Measurements from ENCODE around the gene GINS2.

GINS2 gene

GRCh38 chr16:85665373-85665740 is 23.4 kb downstream of the GINS2 start:
- DNase-seq, result no peak

DNA sequence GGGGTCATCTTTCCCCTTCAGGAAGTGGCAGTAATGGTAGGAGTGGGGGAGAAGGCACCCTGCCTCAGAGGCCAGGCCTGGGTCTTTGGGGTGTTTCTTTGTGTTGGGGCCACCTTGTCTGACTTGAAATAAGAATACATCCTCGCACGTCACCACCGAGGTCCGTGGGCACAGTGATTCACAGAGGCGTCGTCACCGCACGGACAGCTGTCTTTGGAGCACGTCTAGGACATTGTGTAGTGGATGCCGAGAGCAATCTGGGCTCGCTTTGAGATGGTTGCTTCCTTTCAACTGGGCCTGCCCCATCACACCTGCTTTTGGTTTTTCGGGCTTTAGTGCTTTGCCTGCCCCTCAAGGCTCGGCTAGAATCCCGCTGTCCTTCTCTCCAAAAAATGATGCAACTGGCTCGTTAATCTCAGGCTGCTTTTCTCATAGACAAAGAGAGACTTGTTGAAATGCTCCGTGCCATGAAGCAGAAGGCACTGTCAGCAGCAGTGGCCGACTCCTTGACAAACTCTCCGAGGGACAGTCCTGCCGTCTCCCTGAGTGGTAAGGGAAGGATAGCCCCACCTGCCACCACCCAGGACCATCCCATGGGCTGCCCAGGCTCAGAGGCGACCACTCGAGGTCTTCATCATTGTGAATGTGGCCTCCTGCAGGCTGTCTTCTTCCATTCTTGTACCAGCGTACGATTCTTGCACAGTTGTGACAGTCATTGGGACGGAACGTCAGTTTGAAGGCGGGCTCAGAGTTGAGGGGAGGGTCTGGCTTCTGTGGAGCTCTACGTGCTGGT is 24.0 kb downstream of the GINS2 start:
- no peak for DNase-seq

- DNase-seq, result no peak
These were observed 24.8 kb downstream of the GINS2 start for GRCh38 chr16:85663891-85664321.

DNA sequence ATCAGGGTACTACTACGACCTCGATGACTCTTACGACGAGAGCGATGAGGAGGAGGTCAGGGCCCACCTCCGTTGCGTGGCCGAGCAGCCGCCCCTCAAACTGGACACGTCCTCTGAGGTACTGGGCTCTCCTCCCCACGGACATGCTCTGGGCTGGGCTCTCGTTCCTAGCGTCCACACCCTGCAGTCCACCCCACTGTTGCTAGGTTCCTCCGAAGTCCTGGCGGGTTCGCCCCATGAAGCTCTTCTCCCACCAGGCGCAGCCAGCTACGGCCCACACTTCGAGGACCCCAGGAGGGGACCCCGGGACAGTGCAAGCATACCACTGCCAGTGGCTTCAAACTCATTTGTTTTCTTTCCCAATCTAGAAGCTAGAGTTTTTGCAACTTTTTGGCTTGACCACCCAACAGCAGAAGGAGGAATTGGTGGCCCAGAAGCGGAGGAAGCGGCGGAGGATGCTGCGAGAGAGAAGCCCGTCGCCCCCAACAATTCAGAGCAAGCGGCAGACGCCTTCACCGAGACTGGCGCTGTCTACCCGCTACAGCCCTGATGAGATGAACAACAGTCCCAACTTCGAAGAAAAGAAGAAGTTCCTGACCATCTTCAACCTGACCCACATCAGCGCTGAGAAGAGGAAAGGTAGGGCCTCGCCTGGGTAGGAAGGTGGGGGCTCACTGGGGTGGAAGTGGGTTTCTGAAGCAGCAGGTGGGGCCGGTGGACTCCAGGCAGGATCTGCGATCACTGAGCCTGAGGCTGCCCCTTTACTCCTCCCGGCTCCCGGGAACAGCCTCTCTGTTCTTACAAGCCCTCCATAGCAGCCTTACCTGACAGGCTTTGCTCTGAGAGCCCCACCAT is 25.6 kb downstream of the GINS2 start:
- no peak for DNase-seq

- no peak for DNase-seq
These were observed 26.3 kb downstream of the GINS2 start for GRCh38 chr16:85662482-85662812.

GRCh38 chr16:85661740-85662481 is 26.8 kb downstream of the GINS2 start:
- DNase-seq, result no peak

DNA sequence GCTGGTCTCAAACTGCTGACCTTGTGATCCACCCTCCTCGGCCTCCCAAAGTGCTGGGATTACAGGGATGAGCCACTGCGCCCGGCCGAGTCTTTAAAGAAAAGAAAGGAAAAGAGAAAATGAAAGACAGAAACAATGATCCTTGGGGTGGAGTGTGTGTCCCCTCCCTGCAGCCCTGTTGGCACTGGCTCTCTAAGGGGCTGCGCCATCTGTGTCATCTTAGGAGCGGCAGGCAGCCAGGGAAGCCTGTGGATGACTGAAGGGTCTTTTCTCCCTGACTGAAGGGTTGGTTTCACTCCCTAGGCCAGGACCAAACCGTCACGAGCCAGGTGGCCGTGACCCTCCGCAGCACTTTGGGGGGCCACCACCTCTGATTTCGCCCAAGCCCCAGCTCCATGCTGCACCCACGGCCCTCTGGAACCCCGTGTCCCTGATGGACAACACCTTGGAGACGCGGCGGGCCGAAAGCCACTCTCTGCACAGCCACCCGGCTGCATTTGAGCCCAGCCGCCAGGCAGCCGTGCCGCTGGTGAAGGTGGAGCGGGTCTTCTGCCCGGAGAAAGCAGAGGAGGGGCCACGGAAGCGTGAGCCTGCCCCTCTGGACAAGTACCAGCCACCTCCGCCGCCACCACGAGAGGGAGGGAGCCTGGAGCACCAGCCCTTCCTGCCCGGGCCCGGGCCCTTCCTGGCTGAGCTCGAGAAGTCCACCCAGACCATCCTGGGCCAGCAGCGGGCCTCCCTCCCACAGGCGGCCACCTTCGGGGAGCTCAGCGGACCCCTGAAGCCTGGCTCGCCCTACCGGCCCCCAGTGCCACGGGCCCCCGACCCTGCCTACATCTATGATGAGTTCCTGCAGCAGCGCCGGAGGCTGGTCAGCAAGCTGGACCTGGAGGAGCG is 27.7 kb downstream of the GINS2 start:
- no peak for DNase-seq

DNA sequence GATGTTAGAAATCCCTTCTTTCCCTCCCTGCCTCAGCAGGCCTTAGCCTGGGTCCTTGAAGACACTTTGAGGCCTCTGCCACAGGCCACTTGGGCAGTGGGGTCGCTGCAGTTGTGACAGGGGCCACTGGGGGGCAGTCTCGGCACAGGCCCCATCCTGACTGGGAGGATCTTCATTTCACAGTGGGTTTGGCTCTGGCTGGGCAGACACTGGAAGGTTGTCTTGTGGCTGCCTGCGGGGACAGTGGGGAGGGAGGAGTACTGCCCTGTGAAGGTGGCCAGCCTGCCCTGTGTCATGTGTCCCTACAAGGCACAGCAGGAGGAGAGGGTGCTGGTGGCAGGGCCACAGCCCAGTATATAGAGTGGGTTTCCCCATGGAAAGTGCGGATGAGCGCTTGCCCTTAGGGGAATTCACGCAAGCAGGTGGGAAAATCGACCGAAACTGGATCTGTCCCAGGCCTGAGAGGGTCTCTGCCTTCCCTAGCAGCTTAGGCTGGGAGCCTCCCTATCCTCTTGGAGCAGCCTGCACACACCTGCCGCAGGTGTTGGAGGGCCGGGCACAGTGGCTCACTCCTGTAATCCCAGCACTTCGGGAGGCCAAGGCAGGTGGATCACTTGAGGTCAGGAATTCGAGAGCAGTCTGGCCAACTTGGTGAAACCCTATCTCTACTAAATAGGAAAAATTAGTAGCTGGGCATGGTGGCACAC is 28.8 kb downstream of the GINS2 start:
- no peak for DNase-seq

DNA sequence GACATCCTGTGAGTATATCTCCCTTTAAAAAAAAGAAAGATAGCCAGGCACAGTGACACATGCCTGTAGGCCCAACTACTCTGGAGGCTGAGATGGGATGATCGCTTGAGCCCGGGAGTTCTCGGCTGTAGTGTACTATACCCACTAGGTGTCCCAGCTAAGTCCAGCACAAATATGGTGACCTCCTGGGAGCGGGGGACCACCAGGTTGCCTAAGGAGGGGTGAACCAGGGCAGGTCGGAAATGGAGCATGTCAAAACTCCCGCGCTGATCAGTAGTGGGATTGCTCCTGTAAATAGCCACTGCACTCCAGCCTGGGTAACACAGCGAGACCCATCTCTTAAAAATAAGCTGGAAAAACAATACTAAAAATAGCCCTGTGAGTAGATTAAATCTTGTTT is 29.4 kb downstream of the GINS2 start:
- no peak for DNase-seq

DNA sequence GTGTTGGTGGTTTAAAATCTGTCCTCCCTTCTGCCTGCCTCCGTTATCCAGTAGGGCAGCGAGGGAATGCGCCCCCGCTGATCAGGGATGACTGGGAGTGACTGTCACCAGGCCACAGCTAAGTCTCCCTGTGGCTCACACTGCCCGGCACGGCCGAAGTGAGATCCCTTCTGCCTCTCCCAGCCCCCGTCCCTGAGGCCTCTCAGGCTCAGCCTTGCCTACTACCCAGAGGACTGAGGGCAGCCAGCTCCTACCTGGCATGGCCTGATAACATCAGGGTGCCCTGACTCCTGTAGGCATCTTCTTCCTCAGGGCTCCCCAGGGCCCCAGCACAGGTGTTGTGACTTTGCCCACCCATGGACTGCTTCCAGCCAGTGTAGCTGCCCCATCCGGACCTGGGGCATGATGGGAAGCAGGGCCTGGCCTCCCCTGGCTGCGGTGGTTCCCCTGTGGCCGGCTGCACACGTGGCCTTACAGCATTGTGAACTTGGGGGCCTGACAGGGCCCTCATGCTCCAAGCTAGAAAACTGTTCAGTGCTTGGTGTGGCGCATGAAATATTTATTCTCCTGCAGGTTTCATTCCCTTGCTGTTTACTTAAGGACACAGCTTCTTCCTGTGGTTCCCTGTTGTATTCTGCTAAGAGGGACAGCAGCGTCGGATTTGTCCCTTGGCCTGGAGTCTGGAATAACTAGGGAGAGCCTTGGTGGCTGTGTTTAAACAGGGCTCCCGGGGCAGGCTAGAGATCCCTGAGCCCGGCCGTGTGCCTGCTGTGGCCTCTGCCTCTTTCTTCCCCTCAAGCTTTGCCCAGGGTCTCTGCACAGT is 30.0 kb downstream of the GINS2 start:
- no peak for DNase-seq

- no peak for DNase-seq
These were observed 30.8 kb downstream of the GINS2 start for GRCh38 chr16:85657996-85658395.

DNA sequence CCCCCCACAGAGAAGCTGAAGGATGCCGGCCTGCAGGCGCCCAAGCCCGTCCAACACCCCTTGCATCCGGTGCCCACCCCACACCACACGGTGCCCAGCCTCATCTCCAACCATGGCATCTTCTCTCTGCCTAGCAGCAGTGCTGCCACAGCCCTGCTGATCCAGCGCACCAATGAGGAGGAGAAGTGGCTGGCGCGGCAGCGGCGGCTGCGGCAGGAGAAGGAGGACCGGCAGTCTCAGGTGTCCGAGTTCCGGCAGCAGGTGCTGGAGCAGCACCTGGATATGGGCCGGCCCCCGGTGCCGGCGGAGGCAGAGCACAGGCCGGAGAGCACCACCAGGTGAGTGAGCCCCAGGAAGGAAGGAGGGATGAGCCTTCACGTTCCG is 31.5 kb downstream of the GINS2 start:
- DNase-seq, result no peak

GRCh38 chr16:85656351-85657266 is 32.1 kb downstream of the GINS2 start:
- no peak for DNase-seq

DNA sequence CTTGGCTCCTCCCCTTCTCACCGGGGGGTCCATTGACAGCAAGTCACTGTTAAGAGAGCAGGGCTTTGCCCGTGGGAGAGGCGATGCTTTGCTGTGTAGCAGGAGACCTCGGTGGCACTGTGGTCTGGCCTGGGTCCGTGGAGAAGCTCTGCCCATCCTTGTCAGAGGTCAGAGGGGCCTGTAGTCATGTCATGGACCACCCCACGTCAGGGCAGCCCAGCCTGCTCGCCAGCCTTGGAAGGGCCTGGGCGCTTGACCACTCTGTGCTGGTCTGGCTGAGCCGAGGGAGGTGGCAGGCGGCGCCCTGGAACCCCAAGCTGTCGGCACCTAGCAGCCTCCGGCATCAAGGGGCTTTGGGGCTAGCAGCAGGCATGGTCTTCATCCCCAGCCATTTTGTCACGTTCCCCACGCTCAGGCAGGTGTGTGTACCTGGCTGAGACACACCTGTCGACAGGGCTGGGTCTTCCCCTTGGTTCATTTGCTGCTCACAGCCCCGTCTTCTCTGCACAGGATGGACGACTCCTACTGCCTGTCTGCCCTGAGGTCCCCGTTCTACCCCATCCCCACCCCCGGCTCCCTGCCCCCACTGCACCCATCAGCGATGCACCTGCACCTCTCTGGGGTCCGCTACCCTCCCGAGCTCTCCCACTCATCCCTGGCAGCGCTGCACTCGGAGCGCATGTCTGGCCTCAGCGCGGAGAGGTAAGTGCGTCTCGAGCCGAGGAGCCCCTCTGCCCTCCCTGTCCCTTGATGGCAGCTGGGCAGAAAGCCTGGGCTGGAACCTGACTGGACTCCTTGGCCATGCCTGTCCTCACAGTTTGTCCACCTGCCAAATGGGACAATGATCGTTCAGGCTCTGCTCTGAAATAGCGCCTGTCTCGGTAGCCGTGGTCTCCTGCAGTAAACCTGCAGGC is 33.3 kb downstream of the GINS2 start:
- no peak for DNase-seq

DNA sequence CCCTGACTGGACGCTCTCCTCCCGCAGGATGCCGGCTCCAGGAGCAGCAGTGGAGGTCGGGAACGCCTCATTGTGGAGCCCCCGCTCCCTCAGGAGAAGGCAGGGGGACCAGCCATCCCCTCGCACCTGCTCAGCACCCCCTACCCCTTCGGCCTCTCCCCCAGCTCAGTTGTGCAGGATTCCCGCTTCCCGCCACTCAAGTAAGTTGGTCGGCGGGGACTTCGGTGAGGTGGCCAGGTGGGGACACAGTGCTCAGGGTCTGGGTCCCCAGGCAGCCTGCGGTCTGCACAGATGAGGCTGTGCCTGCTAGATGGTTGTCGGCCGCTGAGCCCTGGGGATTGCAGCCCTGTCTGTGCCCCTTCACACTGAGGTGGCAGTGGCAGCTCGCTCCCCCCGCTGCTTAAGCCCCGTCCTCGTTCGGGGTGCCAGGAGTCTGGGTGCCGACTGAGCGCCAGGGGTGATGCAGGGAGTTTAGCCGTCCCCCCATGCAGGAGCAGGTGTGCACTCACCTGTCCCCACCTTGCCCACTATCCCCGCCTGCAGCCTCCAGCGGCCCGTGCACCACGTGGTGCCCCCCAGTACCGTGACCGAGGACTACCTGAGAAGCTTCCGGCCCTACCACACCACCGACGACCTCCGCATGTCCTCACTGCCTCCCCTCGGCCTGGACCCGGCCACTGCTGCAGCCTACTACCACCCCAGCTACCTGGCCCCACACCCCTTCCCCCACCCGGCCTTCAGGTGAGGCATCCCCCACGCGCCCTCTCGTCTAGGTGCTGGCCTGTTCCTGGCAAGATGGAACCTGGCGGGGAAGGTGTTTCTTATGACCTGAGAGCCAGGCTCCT is 34.3 kb downstream of the GINS2 start:
- DNase-seq, result no peak

- no peak for DNase-seq
These were observed 35.4 kb downstream of the GINS2 start for GRCh38 chr16:85653290-85653891.

All from NCI-H524 treated with DMSO at 0.1 percent for 48 hours (cell line).